Measurements from ENCODE around the gene FAM153A. TPM values are rescaled to one million over a fixed set of nuclear protein-coding genes. Genes with fewer than 3 reads are reported as not detected.
A peak's percentile ranks its signal among the peaks of the same experiment; 100 is the strongest.
"Not testable (repeated sequence)": the region's sequence is repeated elsewhere in the genome, so short reads cannot be mapped to it uniquely, and the experiment has no call there.

FAM153A gene
- total and polyA plus RNA-seq, 2 of the 8 experiments (the other 6 are each of a cell fraction or from before 2014, with no cell fraction given) = not detected

DNA sequence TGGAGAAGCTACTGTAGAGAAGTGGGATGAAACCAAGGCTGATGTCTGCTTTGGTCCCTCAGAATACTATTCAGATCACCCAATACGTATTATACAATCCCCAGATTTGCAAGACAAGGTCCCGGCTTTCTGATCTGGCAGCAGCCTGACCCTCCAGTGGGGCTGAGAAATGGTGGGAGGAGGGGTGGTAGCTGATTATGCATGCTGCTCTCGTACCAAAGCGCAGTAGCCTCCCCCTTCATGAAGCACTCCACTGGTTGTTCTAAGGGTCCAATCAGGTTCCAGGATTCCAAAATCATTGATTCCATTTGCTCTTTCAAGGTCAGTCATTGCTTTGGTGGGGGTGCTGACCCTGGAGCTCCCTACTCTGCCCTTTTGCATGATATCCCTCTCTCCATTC lies 49.6 kb upstream of the FAM153A start:
- H4K5ac ChIP-seq (ENCODE audit: insufficient read length, low read depth, low read length); H4K91ac ChIP-seq (replicated peaks; ENCODE audit: insufficient read length, low read length); H3K18ac ChIP-seq (ENCODE audit: extremely low read depth, low read length); H2BK15ac ChIP-seq (ENCODE audit: low read length); H2BK120ac ChIP-seq (replicated peaks; ENCODE audit: low read depth, low read length); H3K9me3 ChIP-seq (ENCODE audit: insufficient read depth in 2 of 2, low read depth in 1 of 2, low read length in 1 of 2); H4K8ac ChIP-seq (ENCODE audit: extremely low read depth, insufficient read depth, low read length); H2BK20ac ChIP-seq (ENCODE audit: low read length); H3K56ac ChIP-seq (replicated peaks; ENCODE audit: insufficient read length, low read depth, low read length); POLR2A ChIA-PET (ENCODE audit: partially characterized antibody); H2BK12ac ChIP-seq (ENCODE audit: low read depth, low read length); H4K20me1 ChIP-seq (replicated peaks in 1 of 2; ENCODE audit: control insufficient read depth in 1 of 2, insufficient read depth in 2 of 2, low read length in 2 of 2); H2AK5ac ChIP-seq (ENCODE audit: low read depth, low read length); H3K4ac ChIP-seq (replicated peaks; ENCODE audit: insufficient read length, low read depth, low read length); CTCF ChIA-PET (ENCODE audit: partially characterized antibody); H3K14ac ChIP-seq (ENCODE audit: insufficient read length); H3K23ac ChIP-seq (ENCODE audit: insufficient read length); H3K23me2 ChIP-seq (ENCODE audit: low read depth, low read length); H3K9ac ChIP-seq (replicated peaks in 1 of 4; ENCODE audit: extremely low read depth in 1 of 4, low read depth in 3 of 4, low read length in 3 of 4); H3K4me3 ChIP-seq (ENCODE audit: extremely low read depth in 1 of 4, insufficient read depth in 2 of 4, low read depth in 3 of 4, low read length in 4 of 4); H3K27ac ChIP-seq (ENCODE audit: low read depth, low read length); H3K4me1 ChIP-seq (replicated peaks in 1 of 4; ENCODE audit: control insufficient read depth in 3 of 4, insufficient read depth in 4 of 4, low read length in 3 of 4); H2AFZ ChIP-seq (ENCODE audit: low read length); H3K79me1 ChIP-seq (ENCODE audit: low read depth, low read length); H3K27me3 ChIP-seq (replicated peaks in 1 of 4; ENCODE audit: control insufficient read depth in 3 of 4, extremely low read depth in 1 of 4, insufficient read depth in 3 of 4, low read length in 3 of 4); H2BK5ac ChIP-seq (ENCODE audit: low read depth, low read length); DNase-seq (ENCODE audit: low read depth in 1 of 2, low spot score in 2 of 2); H3K79me2 ChIP-seq (ENCODE audit: control insufficient read depth in 1 of 2, insufficient read depth in 2 of 2, low read length in 2 of 2); H3K36me3 ChIP-seq (ENCODE audit: control insufficient read depth in 2 of 4, insufficient read depth in 4 of 4, low read length in 3 of 4); H3K4me2 ChIP-seq (ENCODE audit: insufficient read depth in 1 of 2, low read depth in 2 of 2, low read length in 2 of 2): not testable (repeated sequence)
- FAIRE-seq = peak; percentile 85
- 78% methylated on average over 4 of the region's 4 CpGs; no CpG with 5 or more reads in 1 of the 2 experiments for WGBS, 2 experiments (ENCODE audit: extremely low coverage in 1 of 2, insufficient coverage in 1 of 2, insufficient read length in 1 of 2, insufficient replicate concordance in 2 of 2, low coverage in 1 of 2, low lambda C conversion rate in 2 of 2, missing lambda C conversion rate in 1 of 2)

DNA sequence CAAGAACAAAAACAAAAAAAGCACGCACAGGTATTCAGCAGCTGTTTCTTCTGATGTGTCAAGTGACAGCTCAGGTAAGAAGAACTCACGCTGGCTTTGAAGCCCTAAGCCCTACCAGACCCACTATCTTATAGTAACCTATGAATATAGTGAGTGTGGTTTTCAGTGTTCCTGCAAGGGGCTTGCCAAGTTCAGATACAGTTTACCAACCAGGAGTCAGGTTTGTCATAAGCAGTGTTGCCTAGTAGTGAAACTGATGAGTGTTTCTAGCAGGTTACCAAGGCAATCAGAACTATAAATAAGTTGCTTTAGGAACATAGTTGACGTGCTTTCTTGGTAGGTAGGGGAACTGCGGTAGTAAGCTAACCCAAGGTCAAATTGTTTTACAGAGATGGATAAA lies 43.4 kb upstream of the FAM153A start:
- H3K4me3 ChIP-seq (ENCODE audit: extremely low read depth in 1 of 4, insufficient read depth in 2 of 4, low read depth in 3 of 4, low read length in 4 of 4); FAIRE-seq; H4K5ac ChIP-seq (ENCODE audit: insufficient read length, low read depth, low read length); H2AFZ ChIP-seq (ENCODE audit: low read length); H3K4me1 ChIP-seq (replicated peaks in 1 of 4; ENCODE audit: control insufficient read depth in 3 of 4, insufficient read depth in 4 of 4, low read length in 3 of 4); H3K56ac ChIP-seq (replicated peaks; ENCODE audit: insufficient read length, low read depth, low read length); H3K14ac ChIP-seq (ENCODE audit: insufficient read length); H2BK120ac ChIP-seq (replicated peaks; ENCODE audit: low read depth, low read length); H2BK15ac ChIP-seq (ENCODE audit: low read length); H2BK20ac ChIP-seq (ENCODE audit: low read length); H2BK5ac ChIP-seq (ENCODE audit: low read depth, low read length); H3K27ac ChIP-seq (ENCODE audit: low read depth, low read length); DNase-seq (ENCODE audit: low read depth in 1 of 2, low spot score in 2 of 2); H3K36me3 ChIP-seq (ENCODE audit: control insufficient read depth in 2 of 4, insufficient read depth in 4 of 4, low read length in 3 of 4); POLR2A ChIA-PET (ENCODE audit: partially characterized antibody); H3K9me3 ChIP-seq (ENCODE audit: insufficient read depth in 2 of 2, low read depth in 1 of 2, low read length in 1 of 2); H3K23me2 ChIP-seq (ENCODE audit: low read depth, low read length); H4K20me1 ChIP-seq (replicated peaks in 1 of 2; ENCODE audit: control insufficient read depth in 1 of 2, insufficient read depth in 2 of 2, low read length in 2 of 2); H3K79me2 ChIP-seq (ENCODE audit: control insufficient read depth in 1 of 2, insufficient read depth in 2 of 2, low read length in 2 of 2); H4K8ac ChIP-seq (ENCODE audit: extremely low read depth, insufficient read depth, low read length); H3K4ac ChIP-seq (replicated peaks; ENCODE audit: insufficient read length, low read depth, low read length); CTCF ChIA-PET (ENCODE audit: partially characterized antibody); H3K18ac ChIP-seq (ENCODE audit: extremely low read depth, low read length); H4K91ac ChIP-seq (replicated peaks; ENCODE audit: insufficient read length, low read length); H3K9ac ChIP-seq (replicated peaks in 1 of 4; ENCODE audit: extremely low read depth in 1 of 4, low read depth in 3 of 4, low read length in 3 of 4); H3K27me3 ChIP-seq (replicated peaks in 1 of 4; ENCODE audit: control insufficient read depth in 3 of 4, extremely low read depth in 1 of 4, insufficient read depth in 3 of 4, low read length in 3 of 4); H3K79me1 ChIP-seq (ENCODE audit: low read depth, low read length); H2AK5ac ChIP-seq (ENCODE audit: low read depth, low read length); H3K23ac ChIP-seq (ENCODE audit: insufficient read length); H3K4me2 ChIP-seq (ENCODE audit: insufficient read depth in 1 of 2, low read depth in 2 of 2, low read length in 2 of 2); H2BK12ac ChIP-seq (ENCODE audit: low read depth, low read length): not testable (repeated sequence)
- WGBS, 2 experiments (ENCODE audit: extremely low coverage in 1 of 2, insufficient coverage in 1 of 2, insufficient read length in 1 of 2, insufficient replicate concordance in 2 of 2, low coverage in 1 of 2, low lambda C conversion rate in 2 of 2, missing lambda C conversion rate in 1 of 2) = no CpG with 5 or more reads among the region's 4 CpGs
